ENCODE measurements around the gene TBC1D22A.

The TBC1D22A gene

GRCh38 chr22:47082505-47082904 lies 320.1 kb downstream of the TBC1D22A start:
- TF ChIP-seq JUND (IDR thresholded peaks at IDR 0.05; ENCODE audit: low read depth): no peak
- no peak for DNase-seq (ENCODE audit: low read depth in 1 of 2, low spot score in 1 of 2)
- in situ Hi-C loops (cut with HindIII; ENCODE audit: low pct_unique_long_range_greater_than_20kb, low sequenced_read_pairs): no loop called here

GRCh38 chr22:47083379-47083986 lies 321.0 kb downstream of the TBC1D22A start:
- no peak for DNase-seq (ENCODE audit: low read depth in 1 of 2, low spot score in 1 of 2)
- TF ChIP-seq JUND (IDR thresholded peaks at IDR 0.05; ENCODE audit: low read depth): no peak
- in situ Hi-C loops (cut with HindIII; ENCODE audit: low pct_unique_long_range_greater_than_20kb, low sequenced_read_pairs): no loop called here

DNA sequence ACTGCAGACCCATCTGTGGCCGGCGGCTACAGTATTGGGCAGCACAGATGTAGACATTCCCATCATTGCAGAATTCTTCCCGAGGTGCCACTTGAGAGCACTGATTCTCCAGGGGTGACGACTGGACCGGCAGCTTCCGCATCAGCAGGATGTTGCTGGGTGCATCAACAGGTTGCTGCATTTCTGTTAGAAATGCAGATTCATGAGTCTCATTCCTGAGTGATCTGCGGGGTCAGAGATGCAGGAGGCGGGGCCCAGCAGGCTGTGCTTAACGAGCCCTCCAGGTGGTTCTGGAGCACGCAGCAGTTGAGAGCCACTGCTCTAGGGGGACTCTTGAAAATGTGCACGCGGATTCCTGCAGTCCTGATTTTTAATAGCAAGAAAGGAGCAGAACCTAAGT lies 321.8 kb downstream of the TBC1D22A start:
- no peak for DNase-seq (ENCODE audit: low read depth in 1 of 2, low spot score in 1 of 2)
- no peak for TF ChIP-seq JUND (IDR thresholded peaks at IDR 0.05; ENCODE audit: low read depth)
- in situ Hi-C loops (cut with HindIII; ENCODE audit: low pct_unique_long_range_greater_than_20kb, low sequenced_read_pairs): no loop called here

DNA sequence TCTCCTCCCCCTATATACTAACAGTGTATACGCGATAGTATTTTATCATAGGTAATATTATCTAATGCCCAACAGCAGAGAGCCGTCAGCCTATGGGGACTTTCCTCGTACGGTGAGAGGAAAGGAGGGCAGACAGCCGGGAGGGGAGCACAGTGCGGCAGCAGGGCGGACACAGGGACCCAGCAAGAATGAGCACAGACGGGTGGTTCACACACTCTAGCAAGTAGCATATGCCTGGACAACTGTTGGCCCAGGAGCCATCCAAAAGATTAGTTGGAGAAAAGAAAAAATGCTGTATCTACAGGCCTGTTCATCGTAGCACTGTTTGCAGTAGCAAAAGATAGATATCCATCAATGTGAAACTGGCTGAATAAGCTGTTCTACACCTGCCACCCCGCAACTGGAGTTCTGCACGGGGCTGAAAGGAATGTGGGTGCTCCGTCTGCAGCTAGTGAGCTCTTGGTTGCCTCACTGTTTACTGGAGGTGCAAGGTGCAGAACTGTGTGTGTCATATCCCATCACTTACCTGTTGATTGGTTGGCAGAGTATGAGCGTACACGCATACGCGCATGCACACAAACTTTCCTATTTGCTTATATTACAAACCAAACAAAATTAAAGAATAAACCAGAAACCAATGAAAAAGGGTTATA lies 324.3 kb downstream of the TBC1D22A start:
- TF ChIP-seq JUND (IDR thresholded peaks at IDR 0.05; ENCODE audit: low read depth): no peak
- in situ Hi-C loops (cut with HindIII; ENCODE audit: low pct_unique_long_range_greater_than_20kb, low sequenced_read_pairs): no loop called here
- no peak for DNase-seq (ENCODE audit: low read depth in 1 of 2, low spot score in 1 of 2)

- no peak for TF ChIP-seq JUND (IDR thresholded peaks at IDR 0.05; ENCODE audit: low read depth)
- no peak for DNase-seq (ENCODE audit: low read depth in 1 of 2, low spot score in 1 of 2)
- in situ Hi-C loops (cut with HindIII; ENCODE audit: low pct_unique_long_range_greater_than_20kb, low sequenced_read_pairs): no loop called here
Observed at GRCh38 chr22:47088480-47089158, 326.2 kb downstream of the TBC1D22A start.

DNA sequence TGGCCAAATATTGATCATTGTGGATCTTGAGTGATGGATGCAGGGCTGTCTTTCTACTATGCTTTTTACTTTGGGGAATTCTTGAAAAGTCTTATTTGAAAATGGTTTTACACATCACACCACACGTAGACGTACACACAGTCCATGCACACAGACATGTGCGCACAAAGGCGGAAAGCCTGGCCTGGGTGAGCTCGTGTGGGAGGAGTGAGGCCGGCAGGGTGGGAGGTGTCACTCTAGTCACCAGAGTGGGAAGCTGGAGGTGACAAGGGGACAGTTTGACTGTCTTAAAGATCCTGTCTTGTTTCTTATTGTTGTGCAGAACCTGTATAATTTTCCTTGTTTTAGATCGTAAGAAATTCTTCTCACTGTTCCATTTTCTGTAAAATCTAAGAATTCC lies 326.9 kb downstream of the TBC1D22A start:
- in situ Hi-C loops (cut with HindIII; ENCODE audit: low pct_unique_long_range_greater_than_20kb, low sequenced_read_pairs): no loop called here
- no peak for DNase-seq (ENCODE audit: low read depth in 1 of 2, low spot score in 1 of 2)
- TF ChIP-seq JUND (IDR thresholded peaks at IDR 0.05; ENCODE audit: low read depth): no peak

DNA sequence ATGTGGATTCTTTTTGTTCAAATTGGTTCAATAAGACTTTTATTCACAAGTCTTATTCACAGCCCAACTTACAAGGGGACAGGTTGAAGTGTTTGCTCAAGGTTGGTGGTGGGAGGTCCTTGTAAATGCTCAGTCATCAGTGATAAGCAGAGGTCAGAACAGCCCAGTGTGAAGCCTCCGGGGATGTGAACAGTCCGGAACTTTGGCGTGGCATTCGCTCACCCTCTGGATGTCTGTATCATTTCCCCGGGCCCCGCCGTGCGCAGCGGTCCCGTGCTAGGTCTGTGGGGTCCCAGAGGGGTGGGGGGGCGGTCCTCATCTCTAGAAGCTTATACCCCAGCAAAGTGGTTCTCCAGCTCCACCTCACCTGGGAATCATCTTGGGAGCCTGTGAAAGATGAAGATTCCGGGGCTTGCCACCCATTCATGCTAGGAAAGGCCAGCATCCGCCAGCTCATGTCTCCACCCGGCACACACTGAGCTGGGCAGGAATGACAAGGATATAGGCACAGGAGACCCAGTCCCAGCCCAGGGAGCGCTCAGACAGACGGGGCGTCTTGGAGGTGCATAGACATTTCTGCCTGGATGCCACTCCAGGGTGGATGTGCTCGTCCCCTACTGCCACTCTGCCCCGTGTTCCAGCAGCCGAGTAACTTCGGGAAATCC lies 327.5 kb downstream of the TBC1D22A start:
- no peak for DNase-seq (ENCODE audit: low read depth in 1 of 2, low spot score in 1 of 2)
- TF ChIP-seq JUND (IDR thresholded peaks at IDR 0.05; ENCODE audit: low read depth): no peak
- in situ Hi-C loops (cut with HindIII; ENCODE audit: low pct_unique_long_range_greater_than_20kb, low sequenced_read_pairs): no loop called here

DNA sequence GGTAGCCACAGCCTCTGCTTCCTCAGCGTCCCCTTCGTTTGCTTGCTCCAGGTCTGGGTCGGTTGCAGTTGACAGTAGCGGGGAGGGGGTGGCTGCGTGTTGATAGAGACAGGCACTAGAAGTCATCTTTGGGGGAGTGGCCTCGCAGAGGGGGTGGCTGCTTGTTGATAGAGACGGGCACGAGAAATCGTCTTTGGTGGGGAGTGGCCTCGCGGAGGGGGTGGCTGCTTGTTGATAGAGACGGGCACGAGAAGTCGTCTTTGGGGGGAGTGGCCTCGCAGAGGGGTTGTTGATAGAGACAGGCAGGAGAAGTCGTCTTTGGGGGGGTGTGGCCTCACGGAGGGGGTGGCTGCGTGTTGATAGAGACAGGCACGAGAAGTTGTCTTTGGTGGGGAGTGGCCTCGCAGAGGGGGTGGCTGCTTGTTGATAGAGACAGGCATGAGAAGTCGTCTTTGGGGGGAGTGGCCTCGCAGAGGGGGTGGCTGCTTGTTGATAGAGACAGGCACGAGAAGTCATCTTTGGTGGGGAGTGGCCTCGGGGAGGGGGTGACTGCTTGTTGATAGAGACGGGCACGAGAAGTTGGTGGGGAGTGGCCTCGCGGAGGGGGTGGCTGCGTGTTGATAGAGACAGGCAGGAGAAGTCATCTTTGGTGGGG lies 328.3 kb downstream of the TBC1D22A start:
- in situ Hi-C loops (cut with HindIII; ENCODE audit: low pct_unique_long_range_greater_than_20kb, low sequenced_read_pairs): no loop called here
- no peak for TF ChIP-seq JUND (IDR thresholded peaks at IDR 0.05; ENCODE audit: low read depth)
- DNase-seq (ENCODE audit: low read depth in 1 of 2, low spot score in 1 of 2): no peak

DNA sequence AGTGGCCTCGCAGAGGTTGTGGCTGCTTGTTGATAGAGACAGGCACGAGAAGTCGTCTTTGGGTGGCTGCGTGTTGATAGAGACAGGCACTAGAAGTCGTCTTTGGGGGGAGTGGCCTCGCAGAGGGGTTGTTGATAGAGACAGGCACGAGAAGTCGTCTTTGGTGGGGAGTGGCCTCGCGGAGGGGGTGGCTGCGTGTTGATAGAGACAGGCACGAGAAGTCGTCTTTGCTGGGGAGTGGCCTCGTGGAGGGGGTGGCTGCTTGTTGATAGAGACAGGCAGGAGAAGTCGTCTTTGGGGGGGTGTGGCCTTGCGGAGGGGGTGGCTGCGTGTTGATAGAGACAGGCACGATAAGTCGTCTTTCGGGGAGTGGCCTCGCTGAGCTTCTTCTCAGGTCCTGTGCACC lies 328.8 kb downstream of the TBC1D22A start:
- in situ Hi-C loops (cut with HindIII; ENCODE audit: low pct_unique_long_range_greater_than_20kb, low sequenced_read_pairs): no loop called here
- TF ChIP-seq JUND (IDR thresholded peaks at IDR 0.05; ENCODE audit: low read depth): no peak
- no peak for DNase-seq (ENCODE audit: low read depth in 1 of 2, low spot score in 1 of 2)

- no peak for DNase-seq (ENCODE audit: low read depth in 1 of 2, low spot score in 1 of 2)
- in situ Hi-C loops (cut with HindIII; ENCODE audit: low pct_unique_long_range_greater_than_20kb, low sequenced_read_pairs): no loop called here
- no peak for TF ChIP-seq JUND (IDR thresholded peaks at IDR 0.05; ENCODE audit: low read depth)
Observed at GRCh38 chr22:47091921-47092700, 329.7 kb downstream of the TBC1D22A start.

DNA sequence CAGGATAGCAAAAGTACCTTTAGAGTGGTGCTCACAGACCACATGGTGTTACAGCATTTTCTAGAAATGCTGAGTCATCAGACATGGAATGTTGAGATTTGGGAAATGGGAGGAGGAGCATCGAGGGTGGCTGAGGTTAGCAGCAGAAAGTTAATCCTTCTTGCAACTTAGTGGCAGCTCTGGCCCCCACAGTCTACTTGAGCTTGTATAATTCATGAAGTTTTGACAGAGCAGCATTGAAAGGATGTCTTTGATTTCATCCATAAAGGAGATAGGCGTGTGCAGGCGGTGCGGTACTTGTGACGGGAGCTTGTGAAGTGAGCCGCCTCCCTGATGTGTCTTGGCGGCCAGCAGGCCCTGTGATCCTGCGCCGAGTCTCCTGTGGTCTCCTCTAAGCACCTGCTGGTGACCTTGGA lies 330.5 kb downstream of the TBC1D22A start:
- in situ Hi-C loops (cut with HindIII; ENCODE audit: low pct_unique_long_range_greater_than_20kb, low sequenced_read_pairs): no loop called here
- DNase-seq (ENCODE audit: low read depth in 1 of 2, low spot score in 1 of 2): no peak
- no peak for TF ChIP-seq JUND (IDR thresholded peaks at IDR 0.05; ENCODE audit: low read depth)

GRCh38 chr22:47093720-47094119 lies 331.3 kb downstream of the TBC1D22A start:
- DNase-seq (ENCODE audit: low read depth in 1 of 2, low spot score in 1 of 2): no peak
- TF ChIP-seq JUND (IDR thresholded peaks at IDR 0.05; ENCODE audit: low read depth): no peak
- in situ Hi-C loops (cut with HindIII; ENCODE audit: low pct_unique_long_range_greater_than_20kb, low sequenced_read_pairs): no loop called here

Data from T47D (cell line).